ENCODE data around the gene OR5H14.
"Not testable (repeated sequence)": the region's sequence is repeated elsewhere in the genome, so short reads cannot be mapped to it uniquely, and the experiment has no call there.

The OR5H14 gene

GRCh38 chr3:98188545-98188944, 41.3 kb downstream of the OR5H14 start:
- Histone ChIP-seq H3K4me2 (ENCODE audit: low read length) (no peak overlapping the region), H3K27ac (no peak overlapping the region), H3K9me3 (ENCODE audit: control insufficient read depth, low read length) (no peaks in the 10 kb centered on the region), H3K4me3 (ENCODE audit: low read depth, low read length) (no peak overlapping the region), H2AFZ (no peak overlapping the region), H3K27me3 (ENCODE audit: control insufficient read depth, insufficient read depth, low read length) (no peaks in the 10 kb centered on the region), H3K4me1 (no peaks in the 10 kb centered on the region), H3K36me3 (ENCODE audit: control insufficient read depth, insufficient read depth, low read length) (no peaks in the 10 kb centered on the region), H3K9ac (no peak overlapping the region), H3K79me2 (no peaks in the 10 kb centered on the region)
- TF ChIP-seq CTCF (IDR thresholded peaks at IDR 0.05), result no peak

GRCh38 chr3:98190911-98191310, 43.6 kb downstream of the OR5H14 start:
- H3K79me2 ChIP-seq; H3K27ac ChIP-seq; H3K36me3 ChIP-seq (ENCODE audit: control insufficient read depth, insufficient read depth, low read length); H2AFZ ChIP-seq; H3K4me2 ChIP-seq (ENCODE audit: low read length); H3K27me3 ChIP-seq (ENCODE audit: control insufficient read depth, insufficient read depth, low read length); H3K9ac ChIP-seq; H3K9me3 ChIP-seq (ENCODE audit: control insufficient read depth, low read length); H3K4me3 ChIP-seq (ENCODE audit: low read depth, low read length); H3K4me1 ChIP-seq: not testable (repeated sequence)

GRCh38 chr3:98196293-98196692, 49.0 kb downstream of the OR5H14 start:
- not testable (repeated sequence) for H3K9ac ChIP-seq; H3K4me3 ChIP-seq (ENCODE audit: low read depth, low read length); H3K4me2 ChIP-seq (ENCODE audit: low read length); H3K27ac ChIP-seq; H3K27me3 ChIP-seq (ENCODE audit: control insufficient read depth, insufficient read depth, low read length); H3K9me3 ChIP-seq (ENCODE audit: control insufficient read depth, low read length); H3K4me1 ChIP-seq; H2AFZ ChIP-seq; H3K79me2 ChIP-seq; H3K36me3 ChIP-seq (ENCODE audit: control insufficient read depth, insufficient read depth, low read length)

GRCh38 chr3:98199020-98199419, 51.7 kb downstream of the OR5H14 start:
- H3K9ac ChIP-seq, result no peak overlapping the region
- no peak overlapping the region for H2AFZ ChIP-seq
- H3K27ac ChIP-seq, result no peak overlapping the region
- H3K4me1 ChIP-seq, result no peaks in the 10 kb centered on the region
- H3K4me3 ChIP-seq (ENCODE audit: low read depth, low read length), result no peak overlapping the region
- H3K79me2 ChIP-seq, result no peaks in the 10 kb centered on the region
- no peaks in the 10 kb centered on the region for H3K9me3 ChIP-seq (ENCODE audit: control insufficient read depth, low read length)
- no peak for TF ChIP-seq CTCF (IDR thresholded peaks at IDR 0.05)
- no peak overlapping the region for H3K4me2 ChIP-seq (ENCODE audit: low read length)
- H3K27me3 ChIP-seq (ENCODE audit: control insufficient read depth, insufficient read depth, low read length), result no peaks in the 10 kb centered on the region
- H3K36me3 ChIP-seq (ENCODE audit: control insufficient read depth, insufficient read depth, low read length), result no peaks in the 10 kb centered on the region
